T-cell (primary cell): ENCODE data around the gene ILF2. TPM values are rescaled to one million over a fixed set of nuclear protein-coding genes. Genes with fewer than 3 reads are reported as not detected.

ENCODE experiments used
- ATAC-seq, 4 experiments: fragments of 200-7000 bp in 3 of 4; fragments of 150-1000 bp in 1 of 4; cut with Tn5 transposase; replicated peaks in 1 of 4; 1 replicate in 3 of 4; 2 replicates in 1 of 4; pipeline ENCODE4 v1.10.0; 2021; ENCODE audit warnings: moderate library complexity in 3 of 4, mild to moderate bottlenecking in 2 of 4, moderate number of reproducible peaks in 1 of 4
- CTCF ChIA-PET, 2 donors: fragments of 300-600 bp; sonication (Branson Sonifier 250); formaldehyde crosslinking; loops; one replicate each; lab custom pipeline; 2022; ENCODE audit warnings: antibody characterized with exemption in 2 of 2; lab: Charles Lee
- POLR2A ChIA-PET, 2 donors: fragments of 300-600 bp; sonication (Branson Sonifier 250); formaldehyde crosslinking; loops; one replicate each; lab custom pipeline; 2022; ENCODE audit warnings: antibody characterized with exemption in 2 of 2; lab: Charles Lee
- DNase-seq, 35 experiments: peaks; one replicate each; pipeline versions ENCODE4 v3.0.0 to v3.0.0-alpha.2; 2013 to 2023
- H3K27ac ChIP-seq: one replicate; pipeline ENCODE4 v1.5.1; 2013; ENCODE audit warnings: low read length
- H3K27me3 ChIP-seq, 2 experiments: replicated peaks in 1 of 2; 1 replicate in 1 of 2; 2 replicates in 1 of 2; pipeline versions ENCODE4 v1.6.1 to v1.7.0; 2013; ENCODE audit warnings: low read length in 1 of 2, mixed read lengths in 1 of 2; ENCODE audit not compliant: control insufficient read depth in 2 of 2, insufficient read depth in 2 of 2; ENCODE audit errors: extremely low read depth in 1 of 2
- H3K36me3 ChIP-seq, 2 donors: 1 replicate in 1 of 2; 2 replicates in 1 of 2; pipeline versions ENCODE4 v1.6.1 to v1.7.0; 2013; ENCODE audit warnings: low read length in 1 of 2; ENCODE audit not compliant: control insufficient read depth in 2 of 2, insufficient read depth in 1 of 2; ENCODE audit errors: extremely low read depth in 1 of 2
- H3K4me1 ChIP-seq, 2 experiments: 1 replicate in 1 of 2; 2 replicates in 1 of 2; pipeline versions ENCODE4 v1.6.1 to v1.7.0; 2013; ENCODE audit warnings: low read length in 2 of 2, mixed read lengths in 1 of 2; ENCODE audit not compliant: insufficient read depth in 2 of 2, control insufficient read depth in 1 of 2; ENCODE audit errors: extremely low read depth in 1 of 2
- H3K4me3 ChIP-seq, 2 donors: 1 replicate in 1 of 2; 2 replicates in 1 of 2; pipeline versions ENCODE4 v1.5.1 to v1.7.0; 2013; ENCODE audit warnings: mild to moderate bottlenecking in 2 of 2, low read length in 1 of 2, moderate library complexity in 1 of 2; ENCODE audit not compliant: control insufficient read depth in 1 of 2; ENCODE audit errors: extremely low read depth in 1 of 2
- H3K9me3 ChIP-seq: 2 replicates; pipeline ENCODE4 v1.7.0; 2013
- H3K27ac Mint-ChIP-seq, 2 donors: one replicate each; pipeline ENCODE4 v1.8.0; 2020 to 2021; ENCODE audit warnings: mild to moderate bottlenecking in 2 of 2, mixed read lengths in 2 of 2
- H3K27me3 Mint-ChIP-seq, 2 donors: one replicate each; pipeline ENCODE4 v1.8.0; 2021 to 2022; ENCODE audit warnings: mixed read lengths in 2 of 2
- H3K36me3 Mint-ChIP-seq: one replicate; pipeline ENCODE4 v1.8.0; 2021; ENCODE audit warnings: mixed read lengths
- H3K4me1 Mint-ChIP-seq, 3 donors: one replicate each; pipeline ENCODE4 v1.8.0; 2020 to 2022; ENCODE audit warnings: mixed read lengths in 3 of 3, mild to moderate bottlenecking in 1 of 3
- H3K4me3 Mint-ChIP-seq, 3 donors: one replicate each; pipeline ENCODE4 v1.8.0; 2020 to 2022; ENCODE audit warnings: mild to moderate bottlenecking in 3 of 3, mixed read lengths in 3 of 3, moderate library complexity in 3 of 3
- H3K9me3 Mint-ChIP-seq, 3 donors: one replicate each; pipeline ENCODE4 v1.8.0; 2020 to 2022; ENCODE audit warnings: mixed read lengths in 3 of 3
- WGBS: methylation state at CpG from one replicate; pipeline ENCODE4 v1.1.5; 2013; ENCODE audit warnings: missing lambda C conversion rate; ENCODE audit not compliant: insufficient coverage; 5-methylcytosine and 5-hydroxymethylcytosine counted together
- total RNA-seq, 35 experiments: library from RNA in 6 of 35; stranded (reverse) in 6 of 35; fragments of 120-200 nt in 1 of 35; gene quantifications; one replicate each; pipeline versions ENCODE4 v1.2.1 to v1.2.4 and lab custom pipeline; 2013 to 2026

The ILF2 gene
- total RNA-seq, 5 donors from 2014 or later (not counting 1 experiment from before 2014, with no cell fraction given) = 86.6 to 137 (median 90.0) TPM

DNA sequence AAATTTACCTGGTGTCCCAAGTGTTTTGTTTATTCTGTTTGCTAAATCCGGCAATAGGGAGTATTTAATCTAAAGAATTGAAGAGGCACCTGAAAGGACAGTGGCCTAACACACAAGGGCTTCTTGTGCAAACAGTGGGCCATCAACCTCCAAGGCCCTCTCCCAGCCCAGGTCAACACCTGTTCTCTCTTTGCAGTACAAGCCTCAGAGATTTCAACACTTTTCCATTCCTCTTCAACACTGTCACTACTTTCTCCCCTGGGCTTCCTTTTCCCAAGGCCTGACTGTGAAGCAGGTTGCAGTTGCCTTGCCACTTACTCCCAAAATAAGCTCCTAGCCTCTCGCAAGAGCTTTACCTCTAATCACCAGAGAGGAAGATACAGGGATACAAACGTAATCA lies 15.5 kb downstream of the ILF2 start:
- no peak for DNase-seq
- Mint-ChIP-seq H3K9me3 (no peaks in the 10 kb centered on the region), H3K4me1 (peaks cover 14 to 17% (median 15%) of the 10 kb centered on the region in 3 donors), H3K27me3 (no peaks in the 10 kb centered on the region), H3K27ac (peak overlapping the region in 1 of 2 donors; percentile 6), H3K4me3 (no peak overlapping the region), H3K36me3 (no peaks in the 10 kb centered on the region)
- no peak for ATAC-seq
- H3K4me3 ChIP-seq = no peak overlapping the region
- H3K36me3 ChIP-seq = peaks cover 0 to 4% of the 10 kb centered on the region in 2 donors
- peaks cover 5 to 25% of the 10 kb centered on the region in 2 experiments for H3K4me1 ChIP-seq
- ChIA-PET CTCF (interaction anchor here in 1 of 2 donors (0.6 kb wide), 1 partner anchor 11 kb away, joined by 3 read pairs; no protein-coding TSS in a partner anchor), POLR2A (interaction anchor here in 1 of 2 donors (0.7 kb wide), 1 partner anchor 1356 kb away, joined by 7 read pairs; no protein-coding TSS in a partner anchor)
- WGBS = no CpG with 5 or more reads among the region's 3 CpGs
- H3K9me3 ChIP-seq = no peaks in the 10 kb centered on the region
- H3K27ac ChIP-seq = no peak overlapping the region
- H3K27me3 ChIP-seq = no peaks in the 10 kb centered on the region

GRCh38 chr1:153652805-153653500 lies 17.8 kb downstream of the ILF2 start:
- Mint-ChIP-seq H3K27ac (no peak overlapping the region), H3K4me3 (no peak overlapping the region), H3K36me3 (no peaks in the 10 kb centered on the region), H3K4me1 (peaks cover 21% of the 10 kb centered on the region in 3 donors), H3K9me3 (no peaks in the 10 kb centered on the region), H3K27me3 (no peaks in the 10 kb centered on the region)
- Histone ChIP-seq H3K9me3 (no peaks in the 10 kb centered on the region), H3K27ac (no peak overlapping the region), H3K27me3 (no peaks in the 10 kb centered on the region), H3K36me3 (no peaks in the 10 kb centered on the region), H3K4me1 (peaks cover 16 to 30% of the 10 kb centered on the region in 2 experiments), H3K4me3 (no peak overlapping the region)
- 83% methylated on average over 2 of the region's 3 CpGs for WGBS
- POLR2A ChIA-PET = no interaction called here
- CTCF ChIA-PET = interaction anchor here in 1 of 2 donors (0.7 kb wide), 1 partner anchor 19 kb away, joined by 3 read pairs; the partner anchor contains the start of gene CHTOP
- ATAC-seq (no peak), DNase-seq (peak in 1 of 35 experiments; percentile 8)

DNA sequence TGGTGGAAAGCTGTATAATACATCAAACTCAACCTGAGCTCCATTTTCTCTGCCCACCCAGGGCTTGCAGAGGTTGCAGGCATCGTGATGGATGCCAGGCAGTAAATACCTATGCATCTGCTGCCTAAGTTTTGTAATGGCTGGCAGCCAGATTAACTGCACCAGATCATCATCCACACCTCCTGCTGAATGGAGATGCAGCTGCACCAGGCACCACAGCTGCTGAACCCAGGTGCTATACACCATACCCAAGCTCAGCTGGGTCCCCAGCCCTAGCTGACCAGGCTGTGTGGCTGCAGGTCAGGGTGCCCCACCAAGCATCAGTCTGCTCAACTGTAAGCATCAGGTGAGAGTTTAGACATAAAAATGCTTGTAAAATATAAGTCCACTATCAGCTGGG lies 19.0 kb downstream of the ILF2 start:
- H3K36me3 ChIP-seq = peaks cover 0 to 7% of the 10 kb centered on the region in 2 donors
- H3K27ac ChIP-seq = no peak overlapping the region
- Mint-ChIP-seq H3K4me1 (peaks cover 27 to 33% (median 31%) of the 10 kb centered on the region in 3 donors), H3K4me3 (no peak overlapping the region), H3K27ac (no peak overlapping the region), H3K36me3 (peaks cover 6% of the 10 kb centered on the region), H3K9me3 (no peaks in the 10 kb centered on the region), H3K27me3 (no peaks in the 10 kb centered on the region)
- DNase-seq (no peak), ATAC-seq (no peak)
- WGBS = no CpG with 5 or more reads among the region's 1 CpG
- H3K9me3 ChIP-seq = no peaks in the 10 kb centered on the region
- H3K27me3 ChIP-seq = no peaks in the 10 kb centered on the region
- H3K4me3 ChIP-seq = no peak overlapping the region
- H3K4me1 ChIP-seq = peaks cover 16 to 37% of the 10 kb centered on the region in 2 experiments
- ChIA-PET POLR2A (interaction anchor here (1.0 to 1.1 kb wide), 2 partner anchors 14 to 17 kb away, joined by 3 read pairs; no protein-coding TSS in a partner anchor), CTCF (interaction anchor here in 1 of 2 donors (0.6 kb wide), 1 partner anchor 24 kb away, joined by 6 read pairs; no protein-coding TSS in a partner anchor)

DNA sequence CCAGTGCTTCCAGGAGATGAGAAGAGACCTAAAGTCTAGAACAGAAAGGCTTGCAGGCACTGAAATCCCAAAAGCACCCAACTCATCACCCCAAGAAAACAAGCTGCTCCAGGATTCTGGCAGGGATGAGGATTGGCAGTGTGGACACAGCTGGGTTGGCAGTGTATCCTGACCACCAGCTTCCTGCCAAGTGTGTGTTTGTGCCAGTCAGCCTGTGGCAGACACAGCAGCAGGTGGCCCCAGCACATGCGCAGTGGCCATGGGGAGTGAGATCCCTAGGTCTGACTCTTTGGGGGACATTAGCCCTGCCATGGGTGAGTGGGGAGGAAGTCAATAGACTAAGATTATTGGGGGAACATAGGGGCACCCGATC lies 20.9 kb downstream of the ILF2 start:
- peaks cover 43 to 52% (median 51%) of the 10 kb centered on the region in 3 donors for H3K4me1 Mint-ChIP-seq
- H3K4me3 Mint-ChIP-seq = peak overlapping the region; percentile 43 to 68 (median 50)
- H3K9me3 ChIP-seq = no peaks in the 10 kb centered on the region
- H3K27me3 ChIP-seq = no peaks in the 10 kb centered on the region
- 74% methylated on average over 2 of the region's 2 CpGs for WGBS
- ChIA-PET POLR2A (interaction anchor here in 1 of 2 donors (0.9 kb wide), 1 partner anchor 15 kb away, joined by 3 read pairs; no protein-coding TSS in a partner anchor), CTCF (no interaction called here)
- DNase-seq (peak in 3 of 35 experiments; percentile 20 to 25 (median 25)), ATAC-seq (peak; percentile 26 to 60 (median 46))
- no peaks in the 10 kb centered on the region for H3K27me3 Mint-ChIP-seq
- H3K4me1 ChIP-seq = peaks cover 25 to 46% of the 10 kb centered on the region in 2 experiments
- peaks cover 21% of the 10 kb centered on the region for H3K36me3 Mint-ChIP-seq
- H3K27ac Mint-ChIP-seq = peak overlapping the region; percentile 95 to 96
- H3K36me3 ChIP-seq = peaks cover 10 to 24% of the 10 kb centered on the region in 2 donors
- no peaks in the 10 kb centered on the region for H3K9me3 Mint-ChIP-seq
- peak overlapping the region; percentile 63 for H3K27ac ChIP-seq
- peak overlapping the region; percentile 1 to 29 for H3K4me3 ChIP-seq

DNA sequence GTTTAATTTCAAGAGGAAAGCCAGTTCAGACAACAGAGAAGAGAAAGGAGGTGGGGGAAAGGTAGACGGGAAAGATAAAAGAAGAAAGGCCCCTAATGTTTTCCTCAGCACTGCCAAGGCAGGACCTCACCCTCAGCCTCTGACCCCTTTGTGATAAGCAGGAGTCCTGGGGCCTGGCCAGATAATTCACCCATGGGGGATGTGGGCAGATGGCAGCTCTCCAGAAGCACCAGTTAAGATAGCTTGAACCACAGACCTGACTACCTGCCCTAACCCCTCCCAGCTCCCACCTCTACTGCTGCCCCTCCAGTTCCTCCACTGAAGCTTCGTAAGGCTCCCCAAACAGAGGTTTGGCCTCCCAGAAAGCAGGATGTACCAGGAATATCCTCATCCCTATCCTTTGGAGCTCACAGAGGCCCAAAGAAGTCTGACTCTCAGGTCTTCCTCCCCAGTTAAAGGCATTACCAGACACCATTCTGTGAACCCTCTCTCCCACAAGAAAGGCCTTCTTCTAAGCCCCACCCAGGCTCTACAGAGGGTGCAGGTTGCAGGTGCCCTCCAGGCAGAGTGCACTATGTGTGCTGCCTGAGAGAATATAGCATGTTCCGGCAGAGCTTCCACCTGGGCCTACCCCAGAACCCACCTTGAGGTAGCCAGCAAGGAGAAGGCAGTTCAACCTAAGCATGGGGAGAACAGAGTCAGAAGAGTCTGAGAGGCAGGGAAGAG lies 21.5 kb downstream of the ILF2 start:
- ChIA-PET POLR2A (interaction anchor here in 1 of 2 donors (0.9 kb wide), 1 partner anchor 15 kb away, joined by 3 read pairs; no protein-coding TSS in a partner anchor), CTCF (no interaction called here)
- H3K4me1 ChIP-seq = peaks cover 25 to 48% of the 10 kb centered on the region in 2 experiments
- peak overlapping the region; percentile 1 to 29 for H3K4me3 ChIP-seq
- H3K27ac ChIP-seq = peak overlapping the region; percentile 63
- peaks cover 10 to 30% of the 10 kb centered on the region in 2 donors for H3K36me3 ChIP-seq
- WGBS = 73% methylated on average over 1 of the region's 3 CpGs
- H3K36me3 Mint-ChIP-seq = peaks cover 26% of the 10 kb centered on the region
- DNase-seq (peak in 19 of 35 experiments; percentile 12 to 54 (median 34)), ATAC-seq (peak; percentile 76 to 94 (median 90))
- H3K9me3 ChIP-seq = no peaks in the 10 kb centered on the region
- no peaks in the 10 kb centered on the region for H3K9me3 Mint-ChIP-seq
- H3K27ac Mint-ChIP-seq = peak overlapping the region; percentile 95 to 96
- no peaks in the 10 kb centered on the region for H3K27me3 ChIP-seq
- H3K4me3 Mint-ChIP-seq = peak overlapping the region; percentile 43 to 68 (median 50)
- H3K4me1 Mint-ChIP-seq = peaks cover 48 to 58% (median 55%) of the 10 kb centered on the region in 3 donors
- H3K27me3 Mint-ChIP-seq = no peaks in the 10 kb centered on the region
